Astrocyte (in vitro differentiated cells and primary cell): ENCODE results near the gene GALNT18. TPM values are rescaled to one million over a fixed set of nuclear protein-coding genes. Genes with fewer than 3 reads are reported as not detected.

Experiments
- DNase-seq: peaks from one replicate; pipeline ENCODE4 v3.0.0-alpha.2; 2010; ENCODE audit warnings: low read depth
- FAIRE-seq: peaks from 2 replicates; lab custom pipeline; 2011; peaks lifted over from hg19 to GRCh38; lab: Jason Lieb, UNC
- H2AFZ ChIP-seq: 2 replicates; pipeline ENCODE4 v1.6.0; 2012; ENCODE audit warnings: low read depth, low read length, inconsistent platforms
- H3K27ac ChIP-seq: 2 replicates; pipeline ENCODE4 v1.5.1; 2011; ENCODE audit warnings: low read depth, low read length, inconsistent platforms
- H3K27me3 ChIP-seq: 2 replicates; pipeline ENCODE4 v1.6.0; 2011; ENCODE audit warnings: low read length, inconsistent platforms; ENCODE audit not compliant: insufficient read depth
- H3K36me3 ChIP-seq: 2 replicates; pipeline ENCODE4 v1.5.1; 2011; ENCODE audit warnings: low read length, inconsistent platforms; ENCODE audit not compliant: insufficient read depth
- H3K4me1 ChIP-seq: 2 replicates; pipeline ENCODE4 v1.5.1; 2011; ENCODE audit warnings: low read length, inconsistent platforms; ENCODE audit not compliant: insufficient read depth
- H3K4me2 ChIP-seq: 2 replicates; pipeline ENCODE4 v1.6.0; 2012; ENCODE audit warnings: low read length, inconsistent platforms
- H3K4me3 ChIP-seq: 2 replicates; pipeline ENCODE4 v1.5.1; 2011; ENCODE audit warnings: low read depth, mild to moderate bottlenecking, low read length, inconsistent platforms; ENCODE audit not compliant: insufficient read depth
- H3K79me2 ChIP-seq: 2 replicates; pipeline ENCODE4 v1.6.0; 2012; ENCODE audit warnings: mild to moderate bottlenecking, low read length, inconsistent platforms; ENCODE audit not compliant: insufficient read depth
- H3K9ac ChIP-seq: 2 replicates; pipeline ENCODE4 v1.6.0; 2012; ENCODE audit warnings: mild to moderate bottlenecking, low read length, inconsistent platforms
- H3K9me3 ChIP-seq: 2 replicates; pipeline ENCODE4 v1.5.1; 2012; ENCODE audit warnings: low read depth, mild to moderate bottlenecking, low read length, inconsistent platforms; ENCODE audit not compliant: insufficient read depth
- H4K20me1 ChIP-seq: 2 replicates; pipeline ENCODE4 v1.6.0; 2012; ENCODE audit warnings: low read length, inconsistent platforms; ENCODE audit not compliant: insufficient read depth
- H3K27ac Mint-ChIP-seq: one replicate; pipeline ENCODE4 v1.8.0; 2021; ENCODE audit warnings: mild to moderate bottlenecking, mixed read lengths; ENCODE audit not compliant: unreplicated experiment
- H3K27me3 Mint-ChIP-seq: one replicate; pipeline ENCODE4 v1.8.0; 2021; ENCODE audit warnings: low read depth, mixed read lengths; ENCODE audit not compliant: unreplicated experiment
- H3K36me3 Mint-ChIP-seq: one replicate; pipeline ENCODE4 v1.8.0; 2021; ENCODE audit warnings: low read depth, mixed read lengths; ENCODE audit not compliant: unreplicated experiment
- H3K4me1 Mint-ChIP-seq: one replicate; pipeline ENCODE4 v1.8.0; 2021; ENCODE audit warnings: low read depth, mixed read lengths; ENCODE audit not compliant: unreplicated experiment
- H3K4me3 Mint-ChIP-seq: one replicate; pipeline ENCODE4 v1.8.0; 2021; ENCODE audit warnings: mild to moderate bottlenecking, moderate library complexity, mixed read lengths; ENCODE audit not compliant: unreplicated experiment
- H3K9me3 Mint-ChIP-seq: one replicate; pipeline ENCODE4 v1.8.0; 2021; ENCODE audit warnings: mild to moderate bottlenecking, mixed read lengths; ENCODE audit not compliant: unreplicated experiment
- CTCF ChIP-seq: IDR thresholded peaks from 2 replicates; pipeline ENCODE4 v1.5.1; 2011; ENCODE audit warnings: low read depth, mild to moderate bottlenecking, inconsistent platforms, low read length, moderate library complexity; ENCODE audit not compliant: insufficient read depth
- EZH2 ChIP-seq: IDR thresholded peaks from 2 replicates; pipeline ENCODE4 v1.6.1; 2012; ENCODE audit warnings: mild to moderate bottlenecking, low read length, inconsistent platforms; ENCODE audit not compliant: insufficient read depth
- total RNA-seq: library from RNA; stranded (reverse); gene quantifications from 2 replicates; pipeline ENCODE4 v1.2.1, GENCODE V29; 2021

Gene GALNT18
- total RNA-seq, 1 donor from 2014 or later = 6.5 TPM

GRCh38 chr11:11629368-11629767 is 7.6 kb upstream of the GALNT18 start:
- H3K4me1 Mint-ChIP-seq = no peaks in the 10 kb centered on the region
- no peak overlapping the region for H3K9ac ChIP-seq
- H3K27ac Mint-ChIP-seq = no peak overlapping the region
- H3K9me3 ChIP-seq = no peaks in the 10 kb centered on the region
- H3K36me3 Mint-ChIP-seq = peaks cover 3% of the 10 kb centered on the region
- H3K9me3 Mint-ChIP-seq = peaks cover 7% of the 10 kb centered on the region
- no peaks in the 10 kb centered on the region for H3K4me1 ChIP-seq
- no peak overlapping the region for H2AFZ ChIP-seq
- H3K36me3 ChIP-seq = no peaks in the 10 kb centered on the region
- no peak for DNase-seq
- no peak for FAIRE-seq
- no peak overlapping the region for H3K4me3 Mint-ChIP-seq
- H3K4me3 ChIP-seq = no peak overlapping the region
- TF ChIP-seq EZH2 (no peak), CTCF (no peak)
- no peak overlapping the region for H3K27ac ChIP-seq
- H3K27me3 ChIP-seq = peaks cover 15% of the 10 kb centered on the region
- H3K27me3 Mint-ChIP-seq = peaks cover 18% of the 10 kb centered on the region
- H3K4me2 ChIP-seq = no peak overlapping the region
- H3K79me2 ChIP-seq = no peaks in the 10 kb centered on the region
- H4K20me1 ChIP-seq = no peaks in the 10 kb centered on the region

GRCh38 chr11:11628651-11629050 is 6.8 kb upstream of the GALNT18 start:
- Histone ChIP-seq H3K4me2 (no peak overlapping the region), H3K79me2 (no peaks in the 10 kb centered on the region), H4K20me1 (no peaks in the 10 kb centered on the region), H3K4me3 (no peak overlapping the region), H2AFZ (no peak overlapping the region), H3K9ac (no peak overlapping the region), H3K36me3 (no peaks in the 10 kb centered on the region), H3K27me3 (peaks cover 20% of the 10 kb centered on the region), H3K27ac (no peak overlapping the region), H3K9me3 (no peaks in the 10 kb centered on the region), H3K4me1 (no peaks in the 10 kb centered on the region)
- no peak overlapping the region for H3K27ac Mint-ChIP-seq
- no peaks in the 10 kb centered on the region for H3K4me1 Mint-ChIP-seq
- DNase-seq (no peak), FAIRE-seq (no peak)
- no peak for TF ChIP-seq CTCF
- TF ChIP-seq EZH2 = no peak
- H3K27me3 Mint-ChIP-seq = peaks cover 20% of the 10 kb centered on the region
- H3K9me3 Mint-ChIP-seq = peaks cover 9% of the 10 kb centered on the region
- no peak overlapping the region for H3K4me3 Mint-ChIP-seq
- peaks cover 3% of the 10 kb centered on the region for H3K36me3 Mint-ChIP-seq

GRCh38 chr11:11626128-11626527 is 4.3 kb upstream of the GALNT18 start:
- H2AFZ ChIP-seq = no peak overlapping the region
- no peak overlapping the region for H3K9ac ChIP-seq
- peaks cover 3% of the 10 kb centered on the region for H3K9me3 Mint-ChIP-seq
- peaks cover 29% of the 10 kb centered on the region for H3K27me3 ChIP-seq
- FAIRE-seq (no peak), DNase-seq (no peak)
- peaks cover 6% of the 10 kb centered on the region for H3K4me1 ChIP-seq
- no peak overlapping the region for H3K4me3 Mint-ChIP-seq
- no peaks in the 10 kb centered on the region for H3K79me2 ChIP-seq
- H4K20me1 ChIP-seq = no peaks in the 10 kb centered on the region
- H3K27ac ChIP-seq = no peak overlapping the region
- H3K4me3 ChIP-seq = no peak overlapping the region
- peaks cover 5% of the 10 kb centered on the region for H3K4me1 Mint-ChIP-seq
- no peaks in the 10 kb centered on the region for H3K9me3 ChIP-seq
- no peaks in the 10 kb centered on the region for H3K36me3 ChIP-seq
- no peaks in the 10 kb centered on the region for H3K36me3 Mint-ChIP-seq
- no peak overlapping the region for H3K4me2 ChIP-seq
- peaks cover 24% of the 10 kb centered on the region for H3K27me3 Mint-ChIP-seq
- no peak overlapping the region for H3K27ac Mint-ChIP-seq
- TF ChIP-seq CTCF (no peak), EZH2 (no peak)
